A204.1 (cell line): ENCODE results near the gene CDC73.
"Not testable (repeated sequence)": the region's sequence is repeated elsewhere in the genome, so short reads cannot be mapped to it uniquely, and the experiment has no call there.

Source experiments
- FAIRE-seq: peaks from 2 replicates; lab custom pipeline; 2012; peaks lifted over from hg19 to GRCh38; lab: Jason Lieb, UNC

CDC73 gene

DNA sequence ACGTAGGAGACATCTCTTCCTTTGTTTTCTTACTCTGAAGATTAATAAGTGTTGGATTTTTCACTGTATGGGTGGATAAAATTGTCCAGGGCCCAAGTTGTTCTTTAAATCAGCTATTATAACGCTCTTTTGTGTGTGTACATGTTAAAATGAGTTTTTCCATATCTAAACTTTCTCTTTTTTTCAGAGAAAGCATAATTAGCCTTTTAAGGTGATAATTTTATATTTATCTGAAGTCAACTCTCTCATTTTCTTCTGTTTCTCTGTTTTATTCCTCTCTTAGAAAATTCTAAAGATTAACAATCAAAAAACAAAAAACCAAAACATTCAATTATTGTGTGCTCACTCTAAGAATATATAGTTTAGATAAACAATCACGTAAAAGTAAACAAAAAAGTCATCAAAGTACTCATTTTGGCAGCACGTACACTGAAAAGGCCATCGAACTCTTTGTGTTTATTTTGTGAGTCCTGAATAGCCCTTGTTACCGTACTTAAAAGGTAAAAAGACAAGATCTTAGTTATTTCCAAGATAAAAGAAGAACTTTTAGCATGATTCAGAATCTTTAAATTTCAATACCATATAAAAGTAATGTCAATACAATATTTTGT is 7.2 kb upstream of the CDC73 start:
- no peak for FAIRE-seq

DNA sequence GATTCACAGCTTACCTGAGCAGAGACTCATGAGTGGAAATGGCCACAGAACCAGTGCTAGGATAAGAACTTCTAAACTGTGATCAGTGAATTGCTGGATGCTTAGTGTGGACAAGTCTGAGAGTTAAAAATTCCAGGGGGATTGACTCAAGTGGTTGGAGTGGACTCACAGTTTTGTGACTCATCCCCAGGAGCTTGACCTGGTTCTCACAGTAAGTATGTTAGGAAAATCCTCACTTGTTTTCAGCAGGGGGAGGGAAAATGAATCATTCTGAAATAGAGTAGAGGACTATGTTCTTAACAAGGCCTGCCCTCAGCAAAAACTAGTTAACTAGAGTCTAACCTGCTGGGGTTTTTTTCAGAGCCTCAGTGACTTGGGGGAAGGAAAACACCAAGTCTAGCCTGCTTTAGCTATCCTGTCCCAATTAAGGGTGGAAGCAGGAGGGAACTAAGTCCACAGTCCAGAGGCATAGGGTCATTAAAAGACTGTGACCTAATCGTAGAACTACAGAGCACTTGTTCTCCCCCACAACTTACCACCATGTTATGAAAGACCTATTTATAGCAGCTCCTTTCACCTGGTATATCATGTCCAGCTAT is 6.1 kb upstream of the CDC73 start:
- no peak for FAIRE-seq

DNA sequence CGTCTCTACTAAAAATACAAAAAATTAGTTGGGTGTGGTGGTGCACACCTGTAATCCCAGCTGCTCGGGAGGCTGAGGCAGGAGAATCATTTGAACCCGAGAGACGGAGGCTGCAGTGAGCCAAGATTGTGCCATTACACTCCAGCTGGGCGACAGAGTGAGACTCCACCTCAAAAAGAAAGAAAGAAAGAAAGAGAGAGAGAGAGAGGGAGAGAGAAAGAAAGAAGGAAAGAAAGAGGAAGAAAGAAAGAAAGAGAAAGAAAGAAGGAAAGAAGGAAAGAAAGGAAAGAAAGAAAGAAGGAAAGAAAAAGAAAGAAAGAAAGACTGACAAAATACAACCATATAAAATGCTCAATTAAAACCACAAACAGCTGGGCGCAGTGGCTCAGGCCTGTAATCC is 4.7 kb upstream of the CDC73 start:
- FAIRE-seq = not testable (repeated sequence)

DNA sequence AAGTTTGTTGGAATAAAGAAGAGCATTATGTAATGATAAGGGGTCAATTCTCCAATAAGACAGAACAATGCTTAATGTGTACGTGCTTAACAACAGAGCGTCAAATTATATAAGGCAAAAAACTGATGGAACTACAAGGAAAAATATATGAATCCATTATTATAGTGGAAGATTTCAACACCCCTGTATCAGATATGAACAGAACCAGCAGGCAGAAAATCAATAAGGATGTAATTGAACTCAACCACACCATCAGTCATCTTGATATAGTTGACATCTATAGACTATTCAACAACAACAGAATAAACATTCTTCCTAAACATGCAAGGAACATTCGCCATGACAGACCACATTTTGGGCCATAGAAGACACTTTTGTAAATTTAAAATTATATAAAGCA is 3.6 kb upstream of the CDC73 start:
- FAIRE-seq = no peak

DNA sequence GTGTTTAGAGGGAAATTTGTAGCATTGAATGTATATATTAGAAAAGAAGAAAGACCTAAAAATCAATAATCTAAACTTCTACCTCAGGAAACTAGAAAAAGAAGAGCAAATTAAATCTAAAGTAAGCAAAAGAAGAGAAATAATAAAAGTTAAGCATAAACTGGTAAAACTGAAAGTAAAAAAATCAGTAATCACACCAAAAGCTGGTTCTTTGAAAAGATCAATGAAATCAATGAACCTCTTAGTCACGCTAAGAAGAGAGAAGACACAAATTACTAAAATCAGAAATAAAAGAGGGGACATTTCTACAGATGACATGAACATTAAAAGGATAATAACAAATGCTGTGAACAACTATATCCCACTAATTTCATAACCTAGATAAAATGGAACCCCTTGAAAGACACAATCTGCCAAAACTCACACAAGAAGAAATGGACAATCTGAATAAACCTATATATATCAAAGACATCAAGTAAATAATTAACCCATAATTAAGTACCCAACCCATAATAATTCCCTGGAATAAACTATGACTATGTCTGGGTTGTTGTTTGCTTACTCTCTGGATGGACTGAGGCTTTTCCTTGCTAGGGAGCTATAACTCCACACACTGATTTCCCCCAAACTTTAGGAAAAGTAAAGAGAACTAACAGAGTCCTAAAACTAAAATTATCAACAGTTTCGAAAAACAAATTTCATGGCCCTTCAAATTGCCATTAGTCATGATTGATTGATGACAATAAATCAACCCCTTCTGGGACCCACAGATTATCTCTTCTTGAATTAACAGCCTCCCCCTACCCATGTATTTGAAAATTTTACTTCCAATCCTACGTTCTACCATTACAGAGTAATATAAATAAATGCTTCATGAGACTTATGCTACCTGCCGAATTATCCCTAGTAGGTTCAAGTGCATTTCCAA is 2.8 kb upstream of the CDC73 start:
- no peak for FAIRE-seq

DNA sequence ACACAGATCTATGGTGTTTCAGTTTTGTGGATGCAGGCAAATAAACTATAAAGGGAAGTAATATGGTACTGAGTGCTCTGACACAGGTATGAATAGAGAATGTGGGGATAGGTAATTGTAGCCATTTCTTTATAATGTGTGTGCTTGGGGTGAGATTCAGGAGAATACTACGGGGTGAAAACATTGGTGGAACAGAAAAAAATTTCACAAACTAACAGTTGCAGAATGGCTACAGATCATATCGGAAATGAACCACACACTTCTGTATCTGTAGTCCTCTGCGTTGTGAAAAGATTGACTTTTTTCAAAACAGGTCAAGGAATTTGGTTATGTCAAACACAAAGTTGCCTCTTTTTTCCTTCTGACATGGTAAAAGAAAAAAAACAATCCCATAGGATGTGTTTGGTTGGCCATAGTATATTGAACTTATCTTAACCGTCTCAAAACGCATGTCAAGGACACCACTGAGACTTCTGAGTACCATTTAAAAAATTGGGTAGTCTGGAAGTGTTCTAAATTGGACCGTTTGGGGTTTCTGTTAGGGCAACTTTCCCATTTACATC is 1.1 kb upstream of the CDC73 start:
- FAIRE-seq = no peak

DNA sequence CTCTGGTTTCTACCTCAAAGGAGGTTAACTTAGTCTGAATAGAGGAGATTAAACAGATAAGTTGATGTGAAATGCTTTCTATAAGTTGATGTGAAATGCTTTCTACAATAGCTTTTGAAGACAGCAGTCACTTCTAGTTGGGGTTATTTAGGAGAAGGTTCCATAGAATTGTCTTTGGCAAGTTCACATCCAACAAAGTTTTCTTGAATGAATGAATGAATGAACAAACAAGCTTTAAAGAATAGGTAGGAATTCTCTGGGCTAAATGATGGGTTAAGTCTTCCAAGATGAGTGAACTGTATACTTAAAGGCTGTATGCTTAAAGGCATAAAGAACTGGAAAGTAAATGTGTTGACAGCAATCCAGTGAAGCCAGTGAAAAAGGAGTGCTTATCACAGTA is 1.9 kb downstream of the CDC73 start:
- FAIRE-seq = no peak

DNA sequence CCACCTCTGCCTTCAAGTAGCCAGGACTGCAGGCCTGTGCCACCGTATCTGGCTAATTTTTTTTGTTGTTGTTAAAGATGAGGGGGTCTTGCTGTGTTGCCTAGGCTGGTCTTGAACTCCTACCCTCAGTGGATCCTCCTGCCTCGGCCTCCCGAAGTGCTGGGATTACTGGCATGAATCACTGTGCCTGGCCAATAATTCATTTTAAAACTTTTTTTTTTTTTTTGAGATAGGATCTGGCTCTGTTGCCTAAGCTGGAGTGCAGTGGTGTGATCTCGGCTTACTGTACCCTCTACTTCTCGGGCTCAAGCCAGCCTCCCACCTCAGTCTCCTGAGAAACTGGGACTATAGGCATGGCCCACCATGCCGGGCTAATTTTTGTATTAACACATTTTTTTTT is 3.5 kb downstream of the CDC73 start:
- FAIRE-seq = no peak

DNA sequence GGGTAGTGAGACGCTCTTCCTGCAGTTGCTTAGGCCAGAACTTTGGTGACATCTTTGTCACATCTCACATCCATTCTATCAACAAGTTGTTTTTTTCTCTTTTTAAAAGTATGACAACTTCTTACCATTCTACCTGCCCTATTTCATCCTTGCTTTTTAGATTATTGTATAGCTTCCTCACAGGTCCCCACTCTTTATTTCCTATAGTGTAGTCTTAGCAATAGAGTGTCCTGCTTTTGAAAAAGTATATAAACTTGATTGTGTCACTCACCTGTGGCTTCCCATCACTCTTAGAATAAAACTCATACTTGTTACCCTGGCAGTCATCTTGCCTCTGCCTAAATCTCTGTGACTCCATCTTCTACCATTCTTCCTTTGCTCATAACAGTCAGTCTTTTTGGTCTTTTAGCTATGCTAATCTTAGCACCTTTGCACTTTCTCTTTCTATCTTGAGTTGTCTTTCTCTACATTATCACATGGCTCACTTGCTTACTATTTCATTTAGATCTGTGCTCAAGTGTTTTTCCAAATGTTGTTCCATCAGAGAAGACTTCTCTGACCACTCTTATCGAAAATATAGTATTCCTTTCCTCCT is 9.5 kb downstream of the CDC73 start:
- no peak for FAIRE-seq

DNA sequence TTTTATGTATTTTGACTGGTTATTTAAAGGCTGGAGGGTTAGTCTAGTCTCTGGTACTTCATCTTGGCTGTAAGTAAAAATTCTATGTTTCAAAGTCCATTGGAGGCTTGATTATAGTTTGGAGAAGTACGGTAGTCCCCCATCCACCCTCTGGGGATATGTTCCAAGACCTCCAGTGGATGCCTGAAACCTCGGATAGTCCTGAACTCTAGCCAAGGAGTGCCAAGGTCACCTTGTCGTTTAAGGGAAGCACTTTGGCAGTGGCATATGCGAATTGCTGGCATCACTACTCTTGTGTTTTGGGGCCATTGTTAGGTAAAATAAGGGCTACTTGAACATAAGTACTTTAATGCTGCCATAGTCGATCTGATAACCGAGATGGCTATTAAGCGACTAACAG is 18.4 kb downstream of the CDC73 start:
- FAIRE-seq = no peak

DNA sequence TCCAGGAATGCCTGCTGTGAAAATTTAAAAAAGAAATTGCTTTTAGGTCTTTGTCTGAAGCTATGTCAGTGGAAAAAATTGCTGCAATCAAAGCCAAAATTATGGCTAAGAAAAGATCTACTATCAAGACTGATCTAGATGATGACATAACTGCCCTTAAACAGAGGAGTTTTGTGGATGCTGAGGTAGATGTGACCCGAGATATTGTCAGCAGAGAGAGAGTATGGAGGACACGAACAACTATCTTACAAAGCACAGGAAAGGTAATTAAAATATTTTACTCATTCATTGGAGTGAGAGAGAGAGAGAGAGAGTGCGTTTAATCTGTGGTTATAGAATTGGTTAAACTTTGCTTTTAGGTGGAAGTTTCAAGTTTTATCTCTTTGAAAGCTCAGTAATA is 20.0 kb downstream of the CDC73 start:
- FAIRE-seq = no peak

DNA sequence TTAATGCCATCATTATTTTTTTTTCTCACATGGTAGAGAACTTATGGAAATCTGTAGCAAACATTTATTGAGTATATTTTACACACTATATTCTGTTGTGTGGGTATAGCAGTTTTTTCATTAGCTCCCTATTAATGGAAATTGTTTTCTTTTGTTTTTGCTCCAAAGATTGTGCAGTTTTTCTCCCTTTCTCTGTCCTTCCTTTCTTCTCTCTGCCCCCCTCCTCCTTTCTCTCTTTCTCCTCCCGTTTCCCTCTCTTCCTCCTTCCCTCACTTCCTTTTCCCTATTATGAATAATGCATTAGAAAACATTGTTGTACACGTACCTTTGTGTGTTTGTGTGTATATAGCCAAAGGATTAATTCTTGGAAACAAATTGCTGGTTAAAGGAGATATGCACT is 20.6 kb downstream of the CDC73 start:
- FAIRE-seq = no peak

DNA sequence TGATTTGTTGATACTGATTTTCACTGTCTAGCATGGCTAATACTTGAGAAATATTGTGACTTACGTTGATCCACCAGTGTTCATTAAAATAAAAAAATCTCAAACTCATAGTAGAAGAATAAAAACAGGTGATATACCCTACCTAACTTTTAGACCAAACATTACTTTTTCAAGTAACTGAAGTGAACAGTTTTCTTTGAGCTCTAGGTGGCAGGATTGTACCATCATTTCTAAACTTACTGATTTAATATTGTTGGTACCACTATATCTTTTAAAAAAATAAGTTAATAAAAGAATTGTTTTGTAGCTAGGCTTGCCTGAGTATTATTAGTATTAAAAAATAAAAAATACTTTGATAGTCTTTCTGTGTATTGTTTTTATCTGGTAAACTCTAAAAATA is 21.5 kb downstream of the CDC73 start:
- FAIRE-seq = peak; percentile 96

DNA sequence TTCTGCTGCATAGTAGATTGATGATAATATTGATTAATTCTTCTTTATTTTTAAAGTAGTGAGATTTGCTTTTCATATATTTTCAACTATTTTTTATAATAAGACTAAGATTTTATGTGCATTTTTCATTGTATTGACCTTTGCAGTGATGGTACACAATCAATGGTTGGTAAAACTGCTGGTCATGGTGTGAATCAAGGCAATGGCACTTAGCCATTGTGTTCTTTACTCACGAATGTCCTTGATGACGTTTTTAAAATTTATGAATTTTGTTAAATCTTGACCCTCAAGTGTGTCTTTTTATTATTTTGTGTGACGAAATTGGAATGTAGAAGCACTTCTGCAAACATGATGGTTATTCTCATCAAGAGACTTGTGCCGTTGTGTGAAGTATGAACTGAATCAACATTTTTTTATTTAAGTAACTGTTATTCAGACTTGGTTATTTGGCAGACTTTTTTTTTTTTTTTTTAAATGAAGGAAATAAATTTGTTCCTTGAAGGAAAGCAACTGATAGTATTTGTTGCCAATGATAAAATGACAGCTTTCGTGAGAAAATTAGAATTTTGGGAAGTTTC is 22.6 kb downstream of the CDC73 start:
- peak; percentile 14 for FAIRE-seq

DNA sequence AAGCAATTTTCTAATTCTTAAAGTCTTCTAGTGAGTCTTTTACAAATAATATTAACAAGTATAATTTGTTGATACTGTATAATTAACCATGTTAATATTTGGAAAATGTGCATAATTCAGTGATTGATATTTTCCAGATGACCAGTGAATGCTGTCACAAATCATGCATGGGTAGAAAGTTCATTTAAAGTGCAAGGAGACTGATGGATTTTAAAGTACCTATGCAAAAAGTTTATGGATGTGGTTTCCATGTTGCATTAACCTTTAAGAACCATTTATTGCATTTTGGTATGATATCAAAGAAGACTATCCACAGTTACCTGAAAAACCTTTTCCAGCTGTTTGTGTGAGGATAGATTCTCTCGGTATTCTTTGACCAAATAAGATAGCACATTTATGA is 23.2 kb downstream of the CDC73 start:
- no peak for FAIRE-seq

DNA sequence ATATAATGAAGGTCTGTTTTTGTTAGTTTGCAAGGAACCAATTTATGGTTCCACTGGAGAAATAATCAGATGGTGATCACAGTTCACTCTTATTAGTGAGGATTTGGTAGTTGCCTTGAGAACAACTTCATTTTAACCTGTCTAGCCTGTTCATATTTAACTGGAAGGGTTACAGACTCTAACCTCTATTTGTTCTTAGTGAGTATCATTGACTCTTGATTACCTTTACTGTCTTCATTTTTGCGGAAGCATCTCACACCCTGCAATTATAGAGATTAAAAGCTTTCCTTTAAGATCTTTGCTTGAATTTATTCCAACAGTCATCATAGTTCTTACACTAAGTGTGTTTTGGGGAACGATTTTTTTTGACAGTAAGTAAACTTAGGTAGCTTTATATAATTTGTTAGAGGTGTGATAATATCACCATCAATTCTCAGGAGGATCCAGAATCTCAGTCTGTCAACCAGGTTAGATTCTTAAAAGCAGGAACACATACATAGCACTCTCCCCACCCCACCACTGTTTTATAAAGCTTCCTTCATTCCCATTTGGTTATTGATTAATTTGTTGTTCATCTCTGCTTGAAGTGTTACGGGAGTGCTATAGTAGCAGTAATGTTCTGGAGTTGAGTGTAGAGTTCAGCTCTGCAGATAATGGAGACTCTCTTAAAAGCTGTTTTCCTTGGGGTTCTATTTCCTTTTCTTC is 34.4 kb downstream of the CDC73 start:
- FAIRE-seq = no peak

DNA sequence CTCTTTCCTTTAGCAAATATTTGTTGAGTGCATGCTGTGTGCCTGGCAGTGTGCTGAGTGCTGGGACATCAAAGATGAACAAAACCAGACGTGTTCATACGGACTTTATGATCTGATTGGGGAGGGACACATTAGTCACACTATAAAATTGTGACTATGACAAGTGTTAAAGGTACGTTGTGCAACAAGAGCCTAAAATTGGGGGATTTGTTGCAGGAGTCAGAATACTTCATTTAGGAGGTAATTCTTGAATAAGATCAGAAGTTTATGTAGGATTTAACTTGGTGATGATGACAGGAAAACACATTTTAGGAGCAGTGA is 35.0 kb downstream of the CDC73 start:
- no peak for FAIRE-seq

DNA sequence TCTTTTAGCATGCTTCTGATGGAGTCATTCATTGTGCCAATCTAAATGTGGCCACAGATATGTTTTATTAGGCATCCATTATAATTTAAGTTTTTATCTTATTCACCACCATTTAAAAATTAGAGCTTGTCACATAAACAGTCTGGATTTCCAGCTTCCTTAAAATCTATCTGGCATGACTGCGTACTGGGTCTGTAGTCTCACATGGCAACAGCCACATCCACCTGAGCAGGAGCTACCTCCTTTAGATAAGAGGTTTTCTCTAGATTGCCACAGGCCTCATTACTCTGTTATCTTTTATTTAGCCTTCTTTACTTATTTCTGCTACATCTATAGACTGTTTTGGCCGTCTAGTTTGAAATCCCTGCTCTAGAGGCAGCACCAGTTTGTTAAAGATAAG is 35.5 kb downstream of the CDC73 start:
- no peak for FAIRE-seq

DNA sequence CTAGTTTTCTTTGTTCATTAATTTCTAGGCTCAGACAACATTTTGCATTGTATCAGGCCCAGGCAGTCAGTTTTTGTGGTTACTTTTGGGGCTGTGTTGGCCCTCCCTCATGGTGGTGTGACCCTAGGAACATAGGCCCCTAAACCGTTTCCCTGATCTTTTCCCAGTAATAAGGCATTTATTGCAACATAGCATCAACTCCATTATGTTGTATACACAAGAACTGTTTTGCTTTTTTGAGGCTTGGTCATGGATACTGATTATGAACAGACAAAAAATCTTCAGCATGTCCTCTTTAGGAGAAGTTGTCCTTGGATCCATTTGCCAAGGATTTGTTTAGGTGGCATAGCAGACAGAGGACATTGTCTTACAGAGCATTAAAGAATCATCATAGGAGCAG is 54.3 kb downstream of the CDC73 start:
- no peak for FAIRE-seq

DNA sequence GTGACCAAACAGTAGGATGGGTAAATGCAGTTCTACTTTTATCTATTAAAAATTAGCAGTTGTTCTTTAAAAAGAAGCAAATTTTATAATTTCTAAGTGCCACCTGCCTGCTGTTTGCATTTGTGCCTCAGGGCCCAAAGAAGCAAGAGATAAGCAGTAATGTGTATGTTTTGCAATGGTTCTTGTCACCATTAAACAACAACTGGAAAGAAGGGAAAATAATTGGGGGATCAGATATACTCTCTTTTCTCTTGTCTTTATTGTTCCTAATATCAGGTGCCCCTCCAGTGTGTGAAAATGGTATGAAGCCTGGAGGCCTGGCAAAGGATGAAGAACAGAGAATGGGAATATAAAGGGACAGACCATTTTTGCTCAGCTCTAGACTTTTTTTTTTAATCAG is 55.0 kb downstream of the CDC73 start:
- FAIRE-seq = no peak

DNA sequence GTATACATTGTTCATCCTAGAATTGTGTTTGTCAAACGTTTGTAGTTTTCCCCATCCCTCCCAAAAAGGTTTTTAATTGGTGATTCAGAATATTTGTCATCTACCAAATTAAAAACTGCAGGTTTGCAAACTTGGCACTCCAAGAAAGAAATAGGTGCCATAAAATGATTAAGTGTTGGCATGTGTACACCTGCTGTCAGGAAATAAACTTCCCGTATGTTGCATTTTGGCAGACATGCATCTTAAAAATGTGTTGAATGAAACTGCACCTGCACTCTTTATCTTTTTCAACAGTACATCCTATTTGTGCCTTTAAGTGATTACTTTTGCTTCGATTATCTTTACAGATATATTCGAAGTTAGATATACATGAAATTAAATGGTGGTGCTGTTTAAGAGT is 57.3 kb downstream of the CDC73 start:
- no peak for FAIRE-seq

DNA sequence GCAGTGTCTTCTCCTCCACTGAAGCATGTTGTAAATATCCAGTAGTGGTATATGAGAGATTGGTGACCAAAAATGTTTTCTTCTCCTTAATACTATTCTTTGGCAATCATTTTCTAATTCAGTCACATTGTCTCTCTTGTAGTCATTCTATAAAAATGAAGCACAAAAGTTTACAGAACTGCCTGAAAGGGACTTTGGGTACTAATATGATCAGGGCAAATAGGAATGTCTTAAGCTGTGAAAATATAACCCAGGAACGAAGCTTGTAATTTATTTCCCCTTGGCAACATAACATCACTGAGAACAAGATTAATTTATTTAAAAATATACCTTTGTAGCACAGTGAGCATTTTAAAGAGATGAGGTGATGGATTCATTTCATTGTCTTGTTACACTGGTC is 59.7 kb downstream of the CDC73 start:
- no peak for FAIRE-seq
